ENCODE data around the gene KCND2.
"Not testable (repeated sequence)": the region's sequence is repeated elsewhere in the genome, so short reads cannot be mapped to it uniquely, and the experiment has no call there.

KCND2 gene

DNA sequence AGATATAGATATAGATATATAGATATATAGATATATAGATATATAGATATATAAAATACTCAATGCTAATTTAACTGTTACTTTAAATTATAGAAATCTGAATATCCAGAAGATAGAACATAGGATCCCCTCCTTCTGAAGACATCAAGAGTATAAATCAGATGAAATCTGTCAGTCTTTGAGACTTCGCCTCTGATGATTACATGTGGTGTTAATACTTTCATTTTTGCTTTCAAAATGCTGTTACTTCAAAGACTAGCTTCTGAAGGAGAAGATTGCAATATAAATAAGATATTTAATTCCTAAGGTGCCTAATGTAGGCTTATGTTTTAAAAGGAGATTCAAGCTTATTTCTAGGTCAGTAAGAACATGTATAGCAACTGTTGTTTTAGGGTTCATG is 404.6 kb downstream of the KCND2 start:
- TF ChIP-seq POLR2A (IDR thresholded peaks at IDR 0.05; ENCODE audit: extremely low read depth, insufficient read length) (no peak), MYC (IDR thresholded peaks at IDR 0.05; ENCODE audit: low read depth, low read length) (no peak)
- TF ChIP-seq, protein P1, sequence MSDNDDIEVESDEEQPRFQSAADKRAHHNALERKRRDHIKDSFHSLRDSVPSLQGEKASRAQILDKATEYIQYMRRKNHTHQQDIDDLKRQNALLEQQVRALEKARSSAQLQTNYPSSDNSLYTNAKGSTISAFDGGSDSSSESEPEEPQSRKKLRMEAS (IDR thresholded peaks at IDR 0.05; ENCODE audit: low read depth, low read length): no peak
- TF ChIP-seq, protein P2, sequence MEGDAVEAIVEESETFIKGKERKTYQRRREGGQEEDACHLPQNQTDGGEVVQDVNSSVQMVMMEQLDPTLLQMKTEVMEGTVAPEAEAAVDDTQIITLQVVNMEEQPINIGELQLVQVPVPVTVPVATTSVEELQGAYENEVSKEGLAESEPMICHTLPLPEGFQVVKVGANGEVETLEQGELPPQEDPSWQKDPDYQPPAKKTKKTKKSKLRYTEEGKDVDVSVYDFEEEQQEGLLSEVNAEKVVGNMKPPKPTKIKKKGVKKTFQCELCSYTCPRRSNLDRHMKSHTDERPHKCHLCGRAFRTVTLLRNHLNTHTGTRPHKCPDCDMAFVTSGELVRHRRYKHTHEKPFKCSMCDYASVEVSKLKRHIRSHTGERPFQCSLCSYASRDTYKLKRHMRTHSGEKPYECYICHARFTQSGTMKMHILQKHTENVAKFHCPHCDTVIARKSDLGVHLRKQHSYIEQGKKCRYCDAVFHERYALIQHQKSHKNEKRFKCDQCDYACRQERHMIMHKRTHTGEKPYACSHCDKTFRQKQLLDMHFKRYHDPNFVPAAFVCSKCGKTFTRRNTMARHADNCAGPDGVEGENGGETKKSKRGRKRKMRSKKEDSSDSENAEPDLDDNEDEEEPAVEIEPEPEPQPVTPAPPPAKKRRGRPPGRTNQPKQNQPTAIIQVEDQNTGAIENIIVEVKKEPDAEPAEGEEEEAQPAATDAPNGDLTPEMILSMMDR (IDR thresholded peaks at IDR 0.05; ENCODE audit: low read depth, low read length): no peak
- DNase-seq (ENCODE audit: low read depth): no peak
- no peak overlapping the region for H3K4me3 ChIP-seq (ENCODE audit: low read depth, low read length)

DNA sequence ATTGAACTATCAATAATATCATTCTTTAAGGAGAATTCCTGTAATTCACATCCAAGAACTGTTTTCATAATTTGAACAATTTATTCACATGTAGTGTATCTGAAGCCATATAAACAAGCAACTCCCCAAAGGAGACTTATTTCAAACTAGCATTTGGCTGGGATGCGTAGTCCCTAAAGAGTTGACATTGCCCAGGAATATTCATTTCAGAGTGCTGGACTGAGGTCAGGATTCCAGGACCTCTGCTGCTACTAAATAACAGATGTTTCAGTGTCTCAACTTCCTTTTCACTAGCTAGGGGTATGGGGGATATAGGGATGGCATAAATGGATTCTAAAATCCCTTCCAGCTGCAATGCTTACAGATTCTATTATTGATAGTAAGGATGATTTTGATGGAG is 408.0 kb downstream of the KCND2 start:
- no peak for DNase-seq (ENCODE audit: low read depth)
- TF ChIP-seq, protein P1 (IDR thresholded peaks at IDR 0.05; ENCODE audit: low read depth, low read length): no peak
- TF ChIP-seq POLR2A (IDR thresholded peaks at IDR 0.05; ENCODE audit: extremely low read depth, insufficient read length) (no peak), MYC (IDR thresholded peaks at IDR 0.05; ENCODE audit: low read depth, low read length) (no peak)
- TF ChIP-seq, protein P2 (IDR thresholded peaks at IDR 0.05; ENCODE audit: low read depth, low read length): no peak
- no peak overlapping the region for H3K4me3 ChIP-seq (ENCODE audit: low read depth, low read length)

DNA sequence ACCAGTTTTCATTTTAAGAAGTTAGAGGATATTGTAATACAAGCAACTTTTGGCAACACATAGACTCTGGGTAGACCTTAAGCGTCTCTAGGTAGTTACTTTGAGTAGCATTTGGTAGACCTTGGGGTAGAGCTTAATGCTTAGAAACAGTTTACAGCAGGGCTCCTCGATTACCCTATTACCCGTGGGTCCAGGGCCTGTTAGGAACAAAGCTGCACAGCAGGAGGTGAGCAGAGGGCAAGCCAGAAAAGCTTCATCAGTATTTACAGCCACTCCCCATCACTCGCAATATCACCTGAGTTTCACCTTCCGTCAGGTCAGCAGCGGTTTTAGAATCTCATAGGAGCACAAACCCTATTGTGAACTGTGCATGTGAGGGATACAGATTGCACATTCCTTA is 411.5 kb downstream of the KCND2 start:
- TF ChIP-seq, protein P1 (IDR thresholded peaks at IDR 0.05; ENCODE audit: low read depth, low read length): no peak
- TF ChIP-seq POLR2A (IDR thresholded peaks at IDR 0.05; ENCODE audit: extremely low read depth, insufficient read length): no peak
- TF ChIP-seq, protein P2 (IDR thresholded peaks at IDR 0.05; ENCODE audit: low read depth, low read length): no peak
- no peak for TF ChIP-seq MYC (IDR thresholded peaks at IDR 0.05; ENCODE audit: low read depth, low read length)
- H3K4me3 ChIP-seq (ENCODE audit: low read depth, low read length): no peak overlapping the region
- no peak for DNase-seq (ENCODE audit: low read depth)

DNA sequence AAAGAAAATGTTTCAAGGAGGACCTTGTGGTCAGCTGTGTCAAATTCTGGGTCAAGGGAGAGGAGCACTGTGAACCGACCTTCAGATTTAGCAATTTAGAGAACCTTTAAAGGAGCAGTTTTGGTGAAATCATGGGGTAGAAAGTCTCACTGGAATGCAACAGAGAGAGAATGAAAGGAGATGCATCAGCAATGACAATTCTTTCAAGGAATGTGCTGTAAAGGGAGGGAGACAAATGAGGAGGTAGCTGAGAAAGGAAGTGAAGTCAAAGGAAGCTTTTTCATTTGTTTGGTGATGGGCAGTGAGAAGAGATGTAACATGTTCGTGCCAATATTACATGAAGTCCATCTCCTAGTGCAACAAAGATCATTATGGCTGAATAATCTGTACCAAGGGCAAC is 418.9 kb downstream of the KCND2 start:
- DNase-seq (ENCODE audit: low read depth): no peak
- H3K4me3 ChIP-seq (ENCODE audit: low read depth, low read length): no peak overlapping the region
- TF ChIP-seq, protein P1 (IDR thresholded peaks at IDR 0.05; ENCODE audit: low read depth, low read length): no peak
- TF ChIP-seq MYC (IDR thresholded peaks at IDR 0.05; ENCODE audit: low read depth, low read length) (no peak), POLR2A (IDR thresholded peaks at IDR 0.05; ENCODE audit: extremely low read depth, insufficient read length) (no peak)
- TF ChIP-seq, protein P2 (IDR thresholded peaks at IDR 0.05; ENCODE audit: low read depth, low read length): no peak

DNA sequence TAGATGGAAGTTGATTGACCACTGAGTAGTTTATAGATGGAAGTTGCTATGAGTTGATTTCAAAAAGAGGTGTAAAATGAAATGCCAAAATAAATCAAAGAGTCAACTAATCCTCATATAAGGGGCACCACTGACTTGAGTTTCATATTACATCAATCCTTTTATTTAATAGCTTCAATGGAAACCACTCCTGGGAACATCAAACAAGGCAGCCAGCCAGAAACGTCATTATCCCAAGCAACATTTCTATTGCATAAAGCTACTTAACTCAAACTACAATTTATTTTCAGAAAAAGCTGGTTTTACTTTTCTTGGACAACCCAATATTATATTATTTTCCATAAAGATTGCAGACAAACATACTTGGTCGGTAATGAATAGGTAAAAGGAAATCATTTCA is 422.9 kb downstream of the KCND2 start:
- no peak for DNase-seq (ENCODE audit: low read depth)
- H3K4me3 ChIP-seq (ENCODE audit: low read depth, low read length): no peak overlapping the region
- TF ChIP-seq POLR2A (IDR thresholded peaks at IDR 0.05; ENCODE audit: extremely low read depth, insufficient read length) (no peak), MYC (IDR thresholded peaks at IDR 0.05; ENCODE audit: low read depth, low read length) (no peak)
- TF ChIP-seq, protein P1 (IDR thresholded peaks at IDR 0.05; ENCODE audit: low read depth, low read length): no peak
- TF ChIP-seq, protein P2 (IDR thresholded peaks at IDR 0.05; ENCODE audit: low read depth, low read length): no peak

DNA sequence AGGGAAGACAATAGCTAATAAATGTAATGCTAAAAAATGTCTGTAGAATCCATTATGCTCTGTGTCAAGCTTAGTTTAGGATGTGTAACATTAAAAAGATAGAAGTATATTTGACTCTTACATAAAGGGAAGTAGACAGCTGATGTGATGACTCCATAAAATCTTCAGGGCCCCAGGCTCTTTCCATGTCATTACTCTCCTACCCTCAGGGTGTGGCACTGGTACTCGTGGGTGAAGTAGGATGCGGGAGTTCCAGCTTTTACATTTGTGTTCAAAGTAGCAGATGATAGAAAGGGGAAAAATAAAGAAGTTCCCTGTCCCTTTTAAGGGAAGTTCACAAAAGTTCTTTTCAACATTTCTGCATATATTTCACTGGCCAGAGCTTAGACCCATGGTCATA is 427.8 kb downstream of the KCND2 start:
- H3K4me3 ChIP-seq (ENCODE audit: low read depth, low read length): no peak overlapping the region
- DNase-seq (ENCODE audit: low read depth): no peak
- TF ChIP-seq, protein P2 (IDR thresholded peaks at IDR 0.05; ENCODE audit: low read depth, low read length): no peak
- TF ChIP-seq, protein P1 (IDR thresholded peaks at IDR 0.05; ENCODE audit: low read depth, low read length): no peak
- TF ChIP-seq MYC (IDR thresholded peaks at IDR 0.05; ENCODE audit: low read depth, low read length): no peak
- TF ChIP-seq POLR2A (IDR thresholded peaks at IDR 0.05; ENCODE audit: extremely low read depth, insufficient read length): no peak

DNA sequence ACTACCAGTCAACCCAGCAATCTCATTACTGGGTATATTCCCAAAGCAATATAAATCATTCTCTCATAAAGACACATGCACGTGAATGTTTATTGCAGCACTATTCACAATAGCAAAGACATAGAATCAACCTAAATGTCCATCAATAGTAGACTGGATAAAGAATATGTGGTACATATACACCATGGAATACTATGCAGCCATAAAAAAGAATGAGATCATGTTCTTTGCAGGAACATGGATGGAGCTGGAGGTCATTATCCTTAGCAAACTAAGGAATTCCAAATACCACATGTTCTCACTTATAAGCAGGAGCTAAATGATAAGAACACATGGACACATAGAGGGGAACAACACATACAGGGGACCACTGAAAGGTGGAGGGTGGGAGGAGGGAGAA is 429.4 kb downstream of the KCND2 start:
- DNase-seq (ENCODE audit: low read depth); H3K4me3 ChIP-seq (ENCODE audit: low read depth, low read length): not testable (repeated sequence)

Measured in NB4 (cell line).